22Rv1 (cell line): ENCODE measurements around the gene SPDYC.

Experiments
- ZFX ChIP-seq: fragments of 450-650 bp; IDR thresholded peaks from 2 replicates; pipeline ENCODE4 v1.6.1; 2017; ENCODE audit warnings: antibody characterized with exemption, borderline replicate concordance
- TF ChIP-seq, protein P1 (sequence below): fragments of 450-650 bp; IDR thresholded peaks from 2 replicates; pipeline ENCODE4 v1.5.1; 2017; ENCODE audit warnings: mild to moderate bottlenecking

- TF ChIP-seq, protein P1, sequence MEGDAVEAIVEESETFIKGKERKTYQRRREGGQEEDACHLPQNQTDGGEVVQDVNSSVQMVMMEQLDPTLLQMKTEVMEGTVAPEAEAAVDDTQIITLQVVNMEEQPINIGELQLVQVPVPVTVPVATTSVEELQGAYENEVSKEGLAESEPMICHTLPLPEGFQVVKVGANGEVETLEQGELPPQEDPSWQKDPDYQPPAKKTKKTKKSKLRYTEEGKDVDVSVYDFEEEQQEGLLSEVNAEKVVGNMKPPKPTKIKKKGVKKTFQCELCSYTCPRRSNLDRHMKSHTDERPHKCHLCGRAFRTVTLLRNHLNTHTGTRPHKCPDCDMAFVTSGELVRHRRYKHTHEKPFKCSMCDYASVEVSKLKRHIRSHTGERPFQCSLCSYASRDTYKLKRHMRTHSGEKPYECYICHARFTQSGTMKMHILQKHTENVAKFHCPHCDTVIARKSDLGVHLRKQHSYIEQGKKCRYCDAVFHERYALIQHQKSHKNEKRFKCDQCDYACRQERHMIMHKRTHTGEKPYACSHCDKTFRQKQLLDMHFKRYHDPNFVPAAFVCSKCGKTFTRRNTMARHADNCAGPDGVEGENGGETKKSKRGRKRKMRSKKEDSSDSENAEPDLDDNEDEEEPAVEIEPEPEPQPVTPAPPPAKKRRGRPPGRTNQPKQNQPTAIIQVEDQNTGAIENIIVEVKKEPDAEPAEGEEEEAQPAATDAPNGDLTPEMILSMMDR = no peak
- no peak for TF ChIP-seq ZFX
Measured at GRCh38 chr11:65185171-65185570, 15.1 kb downstream of the SPDYC start.
